ENCODE measurements around the gene CD247. TPM values are rescaled to one million over a fixed set of nuclear protein-coding genes. Genes with fewer than 3 reads are reported as not detected.

CD247 gene
- total RNA-seq, 1 donor = not detected

DNA sequence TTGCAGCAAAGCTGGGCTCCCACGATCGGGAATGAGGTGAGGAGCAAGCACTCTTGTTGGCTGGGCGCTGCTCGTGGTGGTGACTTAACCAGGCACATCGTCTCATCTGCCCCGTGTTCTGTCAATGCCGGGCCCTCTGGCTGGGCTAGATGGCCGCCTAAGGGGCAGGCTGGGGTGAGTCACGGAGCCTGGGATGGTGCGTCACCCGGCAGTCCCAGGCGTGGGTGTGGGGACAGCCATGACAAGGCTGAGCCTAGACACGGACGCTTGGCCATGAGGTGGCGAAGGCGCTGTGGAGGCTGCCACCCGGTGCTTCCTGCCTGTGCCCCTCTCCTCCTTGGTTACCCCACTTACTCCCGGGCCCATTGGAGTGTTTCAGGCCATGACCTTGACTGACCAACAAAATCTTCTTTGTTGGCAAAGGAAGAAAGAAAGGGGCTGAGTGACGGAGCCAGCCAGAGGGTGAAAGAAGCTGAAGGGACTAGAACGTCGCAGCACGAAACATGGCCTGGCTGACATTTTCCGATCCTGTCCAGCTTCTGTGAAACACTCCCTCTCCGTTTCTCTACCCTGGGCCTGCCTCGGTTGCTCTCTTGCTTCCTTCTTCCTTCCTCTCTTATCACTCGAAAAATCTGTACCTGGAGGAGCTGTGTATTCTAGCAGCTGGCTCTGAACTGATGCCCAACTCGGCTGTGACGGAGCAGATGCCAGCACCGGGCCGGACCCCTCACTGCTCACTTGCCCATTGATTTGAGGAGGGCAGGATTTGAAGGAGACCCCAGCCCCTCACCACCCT is 596 bp downstream of the CD247 start:
- no peaks in the 10 kb centered on the region for H4K20me1 ChIP-seq (ENCODE audit: insufficient read depth, low read length)
- DNase-seq (ENCODE audit: insufficient read length, low spot score, missing footprints) = no peak
- no peak overlapping the region for H2AFZ ChIP-seq (ENCODE audit: low read length)
- H3K4me2 ChIP-seq (ENCODE audit: insufficient read depth, low read length) = no peak overlapping the region
- H3K4me3 ChIP-seq (ENCODE audit: insufficient read depth, low read length) = no peak overlapping the region
- no peaks in the 10 kb centered on the region for H3K4me1 ChIP-seq (ENCODE audit: insufficient read depth, low read length)
- H3K36me3 ChIP-seq (ENCODE audit: insufficient read depth, low read length) = no peaks in the 10 kb centered on the region
- H3K27me3 ChIP-seq (ENCODE audit: insufficient read depth, low read length) = peaks cover 11% of the 10 kb centered on the region
- H3K79me2 ChIP-seq (ENCODE audit: insufficient read depth, low read length) = no peaks in the 10 kb centered on the region
- TF ChIP-seq, protein P1, sequence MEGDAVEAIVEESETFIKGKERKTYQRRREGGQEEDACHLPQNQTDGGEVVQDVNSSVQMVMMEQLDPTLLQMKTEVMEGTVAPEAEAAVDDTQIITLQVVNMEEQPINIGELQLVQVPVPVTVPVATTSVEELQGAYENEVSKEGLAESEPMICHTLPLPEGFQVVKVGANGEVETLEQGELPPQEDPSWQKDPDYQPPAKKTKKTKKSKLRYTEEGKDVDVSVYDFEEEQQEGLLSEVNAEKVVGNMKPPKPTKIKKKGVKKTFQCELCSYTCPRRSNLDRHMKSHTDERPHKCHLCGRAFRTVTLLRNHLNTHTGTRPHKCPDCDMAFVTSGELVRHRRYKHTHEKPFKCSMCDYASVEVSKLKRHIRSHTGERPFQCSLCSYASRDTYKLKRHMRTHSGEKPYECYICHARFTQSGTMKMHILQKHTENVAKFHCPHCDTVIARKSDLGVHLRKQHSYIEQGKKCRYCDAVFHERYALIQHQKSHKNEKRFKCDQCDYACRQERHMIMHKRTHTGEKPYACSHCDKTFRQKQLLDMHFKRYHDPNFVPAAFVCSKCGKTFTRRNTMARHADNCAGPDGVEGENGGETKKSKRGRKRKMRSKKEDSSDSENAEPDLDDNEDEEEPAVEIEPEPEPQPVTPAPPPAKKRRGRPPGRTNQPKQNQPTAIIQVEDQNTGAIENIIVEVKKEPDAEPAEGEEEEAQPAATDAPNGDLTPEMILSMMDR (IDR thresholded peaks at IDR 0.05; ENCODE audit: extremely low read depth, low read depth, low read length) = no peak
- H3K27ac ChIP-seq (ENCODE audit: low read depth, low read length) = no peak overlapping the region
- H3K9me3 ChIP-seq (ENCODE audit: low read depth, low read length) = no peaks in the 10 kb centered on the region

DNA sequence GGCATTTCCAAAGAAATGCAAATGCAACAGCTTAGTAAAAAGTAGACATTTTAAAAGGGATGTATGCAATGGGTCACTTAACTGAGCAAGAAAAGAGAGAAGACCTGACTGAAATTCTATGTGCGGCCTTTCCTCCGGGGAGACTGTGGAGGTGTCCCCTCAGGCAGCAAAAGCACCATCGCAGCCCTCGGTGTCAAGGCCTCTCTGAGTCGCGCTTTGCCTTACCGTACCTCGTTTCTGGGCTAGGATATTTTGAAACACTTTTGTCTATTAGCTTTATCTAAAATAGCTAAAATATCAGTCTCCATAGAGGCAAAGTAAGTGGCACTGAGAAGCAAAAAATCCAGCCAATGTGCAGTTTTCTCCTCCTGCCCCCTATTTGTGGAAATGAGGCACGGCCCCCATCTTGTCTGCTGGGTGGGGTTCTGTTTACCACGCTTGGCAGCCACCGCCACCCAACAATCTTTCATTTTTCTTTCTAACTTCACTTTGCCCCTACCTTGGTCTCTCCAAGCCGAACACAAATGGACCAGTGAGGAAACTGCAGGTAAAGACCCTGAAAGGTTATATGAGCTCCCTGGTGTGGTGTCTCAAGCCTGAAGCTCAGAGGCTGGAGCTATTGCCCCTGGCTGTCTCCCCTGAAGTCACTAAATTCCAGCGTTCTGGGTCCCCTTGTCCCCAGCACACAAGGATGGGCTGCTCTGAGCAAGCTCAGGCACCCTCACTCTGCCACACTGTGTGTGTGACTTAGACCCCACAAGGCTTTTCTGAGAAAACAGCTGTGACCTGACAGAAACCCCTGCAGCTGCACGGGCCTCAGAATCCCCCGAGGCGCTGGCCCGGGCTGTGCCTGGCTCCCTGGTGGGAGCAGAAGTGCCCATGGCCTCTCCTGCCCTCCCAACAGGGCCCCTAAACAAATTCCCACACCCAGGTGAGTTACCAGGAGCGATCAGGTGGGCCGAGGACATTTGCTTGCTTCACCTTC is 1.6 kb downstream of the CD247 start:
- Histone ChIP-seq H3K4me2 (ENCODE audit: insufficient read depth, low read length) (no peak overlapping the region), H3K27me3 (ENCODE audit: insufficient read depth, low read length) (peaks cover 14% of the 10 kb centered on the region), H3K9me3 (ENCODE audit: low read depth, low read length) (no peaks in the 10 kb centered on the region), H3K27ac (ENCODE audit: low read depth, low read length) (no peak overlapping the region), H4K20me1 (ENCODE audit: insufficient read depth, low read length) (no peaks in the 10 kb centered on the region), H2AFZ (ENCODE audit: low read length) (no peak overlapping the region), H3K4me1 (ENCODE audit: insufficient read depth, low read length) (no peaks in the 10 kb centered on the region), H3K36me3 (ENCODE audit: insufficient read depth, low read length) (no peaks in the 10 kb centered on the region), H3K79me2 (ENCODE audit: insufficient read depth, low read length) (no peaks in the 10 kb centered on the region), H3K4me3 (ENCODE audit: insufficient read depth, low read length) (no peak overlapping the region)
- no peak for DNase-seq (ENCODE audit: insufficient read length, low spot score, missing footprints)
- TF ChIP-seq, protein P1 (IDR thresholded peaks at IDR 0.05; ENCODE audit: extremely low read depth, low read depth, low read length) = no peak

DNA sequence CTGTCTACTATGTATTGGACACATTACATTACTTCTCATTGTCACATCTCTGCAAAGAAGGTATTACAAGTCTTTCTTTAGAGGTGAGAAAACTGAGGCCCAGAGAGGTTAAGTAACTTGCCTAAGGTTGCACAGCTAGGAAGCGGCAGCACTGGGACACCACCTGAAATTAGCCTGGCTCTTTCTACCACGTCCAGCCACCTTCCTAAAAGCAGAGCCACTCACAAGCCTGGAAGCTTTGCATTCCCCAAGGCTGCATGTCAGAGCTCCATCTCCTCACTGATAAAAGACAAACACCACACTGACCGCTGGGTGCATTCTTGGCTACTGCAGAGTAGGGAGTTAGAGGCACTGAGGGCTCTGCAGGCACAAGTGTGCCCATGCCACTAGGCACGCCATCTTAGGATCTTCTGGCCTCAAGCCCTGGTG is 2.4 kb downstream of the CD247 start:
- Histone ChIP-seq H3K36me3 (ENCODE audit: insufficient read depth, low read length) (no peaks in the 10 kb centered on the region), H3K9me3 (ENCODE audit: low read depth, low read length) (no peaks in the 10 kb centered on the region)
- TF ChIP-seq, protein P1 (IDR thresholded peaks at IDR 0.05; ENCODE audit: extremely low read depth, low read depth, low read length) = no peak

DNA sequence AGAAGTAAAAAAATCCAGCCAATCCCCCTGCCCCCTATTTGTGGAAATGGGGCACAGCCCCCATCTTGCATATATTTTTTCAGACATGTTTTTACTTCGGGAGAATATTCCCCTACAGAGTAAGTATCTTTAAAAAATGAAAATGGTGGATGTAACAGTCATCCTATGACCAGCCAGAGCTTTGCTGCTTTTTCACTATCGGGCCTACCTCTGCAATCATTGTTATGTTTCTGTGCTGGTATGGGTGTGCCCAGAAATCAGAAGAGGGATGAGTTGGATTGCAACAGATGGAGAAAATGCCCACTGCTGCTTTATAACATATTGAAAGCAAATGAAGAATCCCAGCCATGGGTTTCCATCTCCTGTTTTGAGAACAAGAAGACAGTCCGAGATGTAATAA is 2.9 kb downstream of the CD247 start:
- Histone ChIP-seq H3K79me2 (ENCODE audit: insufficient read depth, low read length) (no peaks in the 10 kb centered on the region), H3K9me3 (ENCODE audit: low read depth, low read length) (no peaks in the 10 kb centered on the region), H3K27ac (ENCODE audit: low read depth, low read length) (no peak overlapping the region), H4K20me1 (ENCODE audit: insufficient read depth, low read length) (no peaks in the 10 kb centered on the region), H2AFZ (ENCODE audit: low read length) (no peak overlapping the region), H3K4me2 (ENCODE audit: insufficient read depth, low read length) (no peak overlapping the region), H3K4me3 (ENCODE audit: insufficient read depth, low read length) (no peak overlapping the region), H3K27me3 (ENCODE audit: insufficient read depth, low read length) (peaks cover 14% of the 10 kb centered on the region), H3K4me1 (ENCODE audit: insufficient read depth, low read length) (no peaks in the 10 kb centered on the region), H3K36me3 (ENCODE audit: insufficient read depth, low read length) (no peaks in the 10 kb centered on the region)
- no peak for DNase-seq (ENCODE audit: insufficient read length, low spot score, missing footprints)
- TF ChIP-seq, protein P1 (IDR thresholded peaks at IDR 0.05; ENCODE audit: extremely low read depth, low read depth, low read length) = no peak

More for the DNA sequence above, 2.4 kb downstream of the CD247 start:
- Histone ChIP-seq H3K79me2 (ENCODE audit: insufficient read depth, low read length) (no peaks in the 10 kb centered on the region), H3K4me2 (ENCODE audit: insufficient read depth, low read length) (no peak overlapping the region), H4K20me1 (ENCODE audit: insufficient read depth, low read length) (no peaks in the 10 kb centered on the region), H3K4me3 (ENCODE audit: insufficient read depth, low read length) (no peak overlapping the region), H3K27me3 (ENCODE audit: insufficient read depth, low read length) (peaks cover 14% of the 10 kb centered on the region), H3K4me1 (ENCODE audit: insufficient read depth, low read length) (no peaks in the 10 kb centered on the region), H3K27ac (ENCODE audit: low read depth, low read length) (no peak overlapping the region), H2AFZ (ENCODE audit: low read length) (no peak overlapping the region)
- DNase-seq (ENCODE audit: insufficient read length, low spot score, missing footprints) = no peak

Measured in osteoblast (primary cell).